A549 (cell line): ENCODE data around the gene MAP3K19. TPM values are rescaled to one million over a fixed set of nuclear protein-coding genes. Genes with fewer than 3 reads are reported as not detected.

Source experiments
- ATAC-seq, 2 experiments: fragments of 200-7000 bp in 1 of 2; fragments of >200 bp in 1 of 2; cut with Nextera tagmentation in 1 of 2; cut with Tn5 transposase in 1 of 2; 3 replicates each; pipeline versions ENCODE4 v1.8.0 to v1.9.1; 2018 to 2020; ENCODE audit warnings: mild to moderate bottlenecking in 1 of 2, moderate library complexity in 1 of 2
- CTCF ChIA-PET: fragments of 300-600 bp; sonication (Branson Sonifier 250); formaldehyde crosslinking; extraction: SDS; loops from one replicate; lab custom pipeline; 2021; ENCODE audit warnings: antibody characterized with exemption, inconsistent platforms; lab: Yijun Ruan, JAX
- POLR2A ChIA-PET: fragments of 350-600 bp; formaldehyde crosslinking; extraction: SDS; loops from one replicate; lab custom pipeline; 2021; ENCODE audit warnings: antibody characterized with exemption, inconsistent platforms; lab: Yijun Ruan, JAX
- DNase-seq, 2 experiments: peaks; one replicate each; pipeline versions ENCODE4 v3.0.0 to v3.0.0-alpha.2; 2011 to 2016; ENCODE audit warnings: low read depth in 1 of 2, low spot score in 1 of 2
- FAIRE-seq: peaks from 2 replicates; lab custom pipeline; 2011; peaks lifted over from hg19 to GRCh38; lab: Jason Lieb, UNC
- H3K27ac ChIP-seq, 2 experiments: fragments of >200 bp; sonication (Bioruptor Twin); formaldehyde crosslinking; 3 replicates each; pipeline ENCODE4 v1.5.1; 2016 to 2017
- H3K4me1 ChIP-seq: fragments of >200 bp; sonication (Bioruptor Twin); formaldehyde crosslinking; 3 replicates; pipeline ENCODE4 v1.6.1; 2016
- H3K4me2 ChIP-seq: fragments of >200 bp; sonication (Bioruptor Twin); formaldehyde crosslinking; 3 replicates; pipeline ENCODE4 v1.6.1; 2016
- H3K4me3 ChIP-seq: fragments of >200 bp; sonication (Bioruptor Twin); formaldehyde crosslinking; 3 replicates; pipeline ENCODE4 v1.5.1; 2016
- H3K9me3 ChIP-seq: fragments of >200 bp; sonication (Bioruptor Twin); formaldehyde crosslinking; 3 replicates; pipeline ENCODE4 v1.6.1; 2016
- BHLHE40 ChIP-seq: IDR thresholded peaks from 2 replicates; pipeline ENCODE4 v1.6.1; 2012; ENCODE audit warnings: low read depth, low read length, inconsistent platforms
- CBX2 ChIP-seq: fragments of 200-600 bp; sonication (generic); IDR thresholded peaks from 2 replicates; pipeline ENCODE4 v1.6.1; 2016; ENCODE audit warnings: low read depth, mild to moderate bottlenecking, borderline replicate concordance
- CHD4 ChIP-seq: fragments of 200-600 bp; sonication (generic); IDR thresholded peaks from 2 replicates; pipeline ENCODE4 v1.6.1; 2016; ENCODE audit warnings: antibody characterized with exemption, mild to moderate bottlenecking, borderline replicate concordance
- EP300 ChIP-seq, 2 experiments: fragments of >200 bp; sonication (Bioruptor Twin); formaldehyde crosslinking; IDR thresholded peaks; 2 replicates in 1 of 2; 3 replicates in 1 of 2; pipeline ENCODE4 v1.6.1; 2016 to 2017
- FOSB ChIP-seq: fragments of 250-450 bp; sonication (Bioruptor Pico); IDR thresholded peaks from 2 replicates; pipeline ENCODE4 v1.5.0; 2020; ENCODE audit warnings: mild to moderate bottlenecking, moderate library complexity
- FOXS1 ChIP-seq: fragments of 250-450 bp; sonication (Bioruptor Pico); IDR thresholded peaks from 2 replicates; pipeline ENCODE4 v1.5.0; 2020; ENCODE audit warnings: mild to moderate bottlenecking, moderate library complexity
- GATA3 ChIP-seq: IDR thresholded peaks from 2 replicates; pipeline ENCODE4 v1.6.1; 2012; ENCODE audit warnings: borderline replicate concordance
- HES2 ChIP-seq: fragments of >200 bp; sonication (Bioruptor Twin); formaldehyde crosslinking; IDR thresholded peaks from 2 replicates; pipeline ENCODE4 v1.6.1; 2016
- HEYL ChIP-seq: fragments of 250-450 bp; sonication (Bioruptor Pico); IDR thresholded peaks from 2 replicates; pipeline ENCODE4 v1.8.0; 2021; ENCODE audit warnings: mild to moderate bottlenecking, moderate library complexity
- HMGXB4 ChIP-seq: fragments of 250-450 bp; sonication (Bioruptor Pico); IDR thresholded peaks from 2 replicates; pipeline ENCODE4 v1.5.0; 2021; ENCODE audit warnings: mild to moderate bottlenecking, moderate library complexity, borderline replicate concordance
- MAZ ChIP-seq: fragments of 150-350 bp; IDR thresholded peaks from 2 replicates; pipeline ENCODE4 v1.6.1; 2014; ENCODE audit warnings: antibody characterized with exemption, low read depth, low read length, borderline replicate concordance
- NFE2L2 ChIP-seq: fragments of 150-350 bp; conservative IDR thresholded peaks from 2 replicates; pipeline ENCODE4 v1.6.1; 2014; ENCODE audit warnings: low read length
- NPAS2 ChIP-seq: fragments of 250-450 bp; sonication (Bioruptor Pico); IDR thresholded peaks from 2 replicates; pipeline ENCODE4 v1.8.0; 2022; ENCODE audit warnings: mild to moderate bottlenecking, moderate library complexity, borderline replicate concordance
- NR3C1 ChIP-seq: fragments of >200 bp; sonication (Bioruptor Twin); formaldehyde crosslinking; IDR thresholded peaks from 3 replicates; pipeline ENCODE4 v1.6.1; 2017
- POLR2A ChIP-seq: IDR thresholded peaks from 2 replicates; pipeline ENCODE4 v1.6.1; 2012; ENCODE audit warnings: mild to moderate bottlenecking, low read length
- POLR2AphosphoS2 ChIP-seq: conservative IDR thresholded peaks from 2 replicates; pipeline ENCODE4 v1.6.1; 2012; ENCODE audit warnings: low read length, improper control_type of control experiment, inconsistent platforms
- RAD21 ChIP-seq, 2 experiments: fragments of >200 bp in 1 of 2; sonication (Bioruptor Twin) in 1 of 2; formaldehyde crosslinking in 1 of 2; IDR thresholded peaks in 1 of 2; conservative IDR thresholded peaks in 1 of 2; 2 replicates in 1 of 2; 3 replicates in 1 of 2; pipeline ENCODE4 v1.6.1; 2012 to 2018; ENCODE audit warnings: inconsistent platforms in 1 of 2
- RARB ChIP-seq: fragments of 250-450 bp; sonication (Bioruptor Pico); IDR thresholded peaks from 2 replicates; pipeline ENCODE4 v1.8.0; 2021; ENCODE audit warnings: mild to moderate bottlenecking, moderate library complexity
- RNF2 ChIP-seq: fragments of 200-600 bp; sonication (generic); IDR thresholded peaks from 2 replicates; pipeline ENCODE4 v1.6.1; 2016; ENCODE audit warnings: low read depth, mild to moderate bottlenecking, antibody characterized with exemption, moderate library complexity, borderline replicate concordance
- SMC3 ChIP-seq: fragments of >200 bp; sonication (Bioruptor Twin); formaldehyde crosslinking; IDR thresholded peaks from 3 replicates; pipeline ENCODE4 v1.6.1; 2018; ENCODE audit warnings: inconsistent platforms
- ZNF302 ChIP-seq: fragments of 250-450 bp; sonication (Bioruptor Pico); IDR thresholded peaks from 2 replicates; pipeline ENCODE4 v1.9.0; 2021; ENCODE audit warnings: inconsistent platforms, mild to moderate bottlenecking, moderate library complexity
- ZSCAN20 ChIP-seq: fragments of 250-450 bp; sonication (Bioruptor Pico); IDR thresholded peaks from 2 replicates; pipeline ENCODE4 v1.8.0; 2022; ENCODE audit warnings: mild to moderate bottlenecking, moderate library complexity
- WGBS: methylation state at CpG from one replicate; pipeline ENCODE4 v1.1.6; 2017; ENCODE audit errors: missing lambda C conversion rate; 5-methylcytosine and 5-hydroxymethylcytosine counted together
- polyA plus RNA-seq, 4 experiments: library from polyadenylated mRNA; depleted of rRNA in 3 of 4; stranded (reverse); fragments of >200 nt; fragmentation: RNase III in 1 of 4; extraction: RNeasy Plus Mini Kit Qiagen cat#74134 plus additional on column Dnase treatment in 1 of 4; gene quantifications; 2 replicates in 3 of 4; 3 replicates in 1 of 4; pipeline ENCODE4 v1.2.3, GENCODE V29; 2011 to 2017
- TF ChIP-seq, protein P1 (sequence below): IDR thresholded peaks from 2 replicates; pipeline ENCODE4 v1.6.1; 2012; ENCODE audit warnings: low read depth, borderline replicate concordance
- TF ChIP-seq, protein P2 (sequence below): IDR thresholded peaks from 2 replicates; pipeline ENCODE4 v1.6.1; 2012
- TF ChIP-seq, protein P3 (sequence below): fragments of 200-600 bp; sonication (generic); IDR thresholded peaks from 2 replicates; pipeline ENCODE4 v1.6.1; 2016; ENCODE audit warnings: antibody characterized with exemption, mild to moderate bottlenecking, moderate library complexity

MAP3K19 gene
- polyA plus RNA-seq, 2 of the 4 experiments (the other 2 are of a cell fraction) = not detected

GRCh38 chr2:135078417-135078816, 31.2 kb upstream of the MAP3K19 start:
- no peak for TF ChIP-seq CBX2
- TF ChIP-seq, protein P1, sequence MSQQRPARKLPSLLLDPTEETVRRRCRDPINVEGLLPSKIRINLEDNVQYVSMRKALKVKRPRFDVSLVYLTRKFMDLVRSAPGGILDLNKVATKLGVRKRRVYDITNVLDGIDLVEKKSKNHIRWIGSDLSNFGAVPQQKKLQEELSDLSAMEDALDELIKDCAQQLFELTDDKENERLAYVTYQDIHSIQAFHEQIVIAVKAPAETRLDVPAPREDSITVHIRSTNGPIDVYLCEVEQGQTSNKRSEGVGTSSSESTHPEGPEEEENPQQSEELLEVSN = no peak
- no peak for TF ChIP-seq NFE2L2
- TF ChIP-seq EP300 (IDR thresholded peaks at IDR 0.05) = no peak
- TF ChIP-seq HEYL (CRISPR knock-in tag) = no peak
- no peak for TF ChIP-seq HES2
- TF ChIP-seq, protein P2, sequence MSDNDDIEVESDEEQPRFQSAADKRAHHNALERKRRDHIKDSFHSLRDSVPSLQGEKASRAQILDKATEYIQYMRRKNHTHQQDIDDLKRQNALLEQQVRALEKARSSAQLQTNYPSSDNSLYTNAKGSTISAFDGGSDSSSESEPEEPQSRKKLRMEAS = no peak
- no peak for TF ChIP-seq SMC3
- no peak for TF ChIP-seq POLR2A
- TF ChIP-seq RAD21 (conservative IDR thresholded peaks at IDR 0.05 in 1 of 2, IDR thresholded peaks at IDR 0.05 in 1 of 2) = no peak
- no peak for TF ChIP-seq CHD4
- no peak for TF ChIP-seq HMGXB4 (CRISPR knock-in tag)
- no peak for TF ChIP-seq GATA3
- TF ChIP-seq BHLHE40 = no peak
- no peak for TF ChIP-seq FOSB (CRISPR knock-in tag)
- TF ChIP-seq FOXS1 (CRISPR knock-in tag) = no peak
- TF ChIP-seq, protein P3, sequence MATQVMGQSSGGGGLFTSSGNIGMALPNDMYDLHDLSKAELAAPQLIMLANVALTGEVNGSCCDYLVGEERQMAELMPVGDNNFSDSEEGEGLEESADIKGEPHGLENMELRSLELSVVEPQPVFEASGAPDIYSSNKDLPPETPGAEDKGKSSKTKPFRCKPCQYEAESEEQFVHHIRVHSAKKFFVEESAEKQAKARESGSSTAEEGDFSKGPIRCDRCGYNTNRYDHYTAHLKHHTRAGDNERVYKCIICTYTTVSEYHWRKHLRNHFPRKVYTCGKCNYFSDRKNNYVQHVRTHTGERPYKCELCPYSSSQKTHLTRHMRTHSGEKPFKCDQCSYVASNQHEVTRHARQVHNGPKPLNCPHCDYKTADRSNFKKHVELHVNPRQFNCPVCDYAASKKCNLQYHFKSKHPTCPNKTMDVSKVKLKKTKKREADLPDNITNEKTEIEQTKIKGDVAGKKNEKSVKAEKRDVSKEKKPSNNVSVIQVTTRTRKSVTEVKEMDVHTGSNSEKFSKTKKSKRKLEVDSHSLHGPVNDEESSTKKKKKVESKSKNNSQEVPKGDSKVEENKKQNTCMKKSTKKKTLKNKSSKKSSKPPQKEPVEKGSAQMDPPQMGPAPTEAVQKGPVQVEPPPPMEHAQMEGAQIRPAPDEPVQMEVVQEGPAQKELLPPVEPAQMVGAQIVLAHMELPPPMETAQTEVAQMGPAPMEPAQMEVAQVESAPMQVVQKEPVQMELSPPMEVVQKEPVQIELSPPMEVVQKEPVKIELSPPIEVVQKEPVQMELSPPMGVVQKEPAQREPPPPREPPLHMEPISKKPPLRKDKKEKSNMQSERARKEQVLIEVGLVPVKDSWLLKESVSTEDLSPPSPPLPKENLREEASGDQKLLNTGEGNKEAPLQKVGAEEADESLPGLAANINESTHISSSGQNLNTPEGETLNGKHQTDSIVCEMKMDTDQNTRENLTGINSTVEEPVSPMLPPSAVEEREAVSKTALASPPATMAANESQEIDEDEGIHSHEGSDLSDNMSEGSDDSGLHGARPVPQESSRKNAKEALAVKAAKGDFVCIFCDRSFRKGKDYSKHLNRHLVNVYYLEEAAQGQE = no peak
- no peak for TF ChIP-seq NR3C1
- CTCF ChIA-PET = no interaction called here
- Histone ChIP-seq H3K27ac (no peak overlapping the region), H3K4me1 (no peaks in the 10 kb centered on the region), H3K9me3 (no peaks in the 10 kb centered on the region), H3K4me3 (no peak overlapping the region), H3K4me2 (no peak overlapping the region)
- FAIRE-seq = no peak
- ATAC-seq = no peak
- POLR2A ChIA-PET = no interaction called here
- DNase-seq = no peak

GRCh38 chr2:135076556-135076955, 29.3 kb upstream of the MAP3K19 start:
- FAIRE-seq (no peak), DNase-seq (no peak), ATAC-seq (no peak)
- H3K4me3 ChIP-seq = no peak overlapping the region
- POLR2A ChIA-PET = no interaction called here
- H3K4me1 ChIP-seq = no peaks in the 10 kb centered on the region
- peaks cover 18% of the 10 kb centered on the region for H3K9me3 ChIP-seq
- TF ChIP-seq HEYL (CRISPR knock-in tag) (no peak), POLR2AphosphoS2 (no peak), ZSCAN20 (no peak), RAD21 (conservative IDR thresholded peaks at IDR 0.05 in 1 of 2, IDR thresholded peaks at IDR 0.05 in 1 of 2) (no peak), ZNF302 (CRISPR knock-in tag) (no peak), NPAS2 (no peak), BHLHE40 (no peak), RARB (CRISPR knock-in tag) (no peak), RNF2 (no peak), MAZ (no peak)
- TF ChIP-seq, protein P3 = no peak
- no peak overlapping the region for H3K4me2 ChIP-seq
- 92% methylated on average over 2 of the region's 2 CpGs for WGBS
- H3K27ac ChIP-seq = no peak overlapping the region
- CTCF ChIA-PET = no interaction called here
